Measurements from ENCODE around the gene TENM4. TPM values are rescaled to one million over a fixed set of nuclear protein-coding genes. Genes with fewer than 3 reads are reported as not detected.

The TENM4 gene
- total and polyA plus RNA-seq, 2 of the 8 experiments (the other 6 are each of a cell fraction or from before 2014, with no cell fraction given) = 3.5 to 7.2 TPM

- 87% methylated on average over 7 of the region's 7 CpGs; no CpG with 5 or more reads in 1 of the 2 experiments for WGBS, 2 experiments (ENCODE audit: extremely low coverage in 1 of 2, insufficient coverage in 1 of 2, insufficient read length in 1 of 2, insufficient replicate concordance in 2 of 2, low coverage in 1 of 2, low lambda C conversion rate in 2 of 2, missing lambda C conversion rate in 1 of 2)
- no peaks in the 10 kb centered on the region for H3K4me1 ChIP-seq (replicated peaks in 1 of 4; ENCODE audit: control insufficient read depth in 3 of 4, insufficient read depth in 4 of 4, low read length in 3 of 4)
- H3K23ac ChIP-seq (ENCODE audit: insufficient read length) = no peak overlapping the region
- no peaks in the 10 kb centered on the region for H3K36me3 ChIP-seq (ENCODE audit: control insufficient read depth in 2 of 4, insufficient read depth in 4 of 4, low read length in 3 of 4)
- ChIA-PET POLR2A (ENCODE audit: partially characterized antibody) (no interaction called here), CTCF (ENCODE audit: partially characterized antibody) (interaction anchor here (0.8 kb wide), 1 partner anchor 20 kb away, joined by 4 read pairs; no protein-coding TSS in a partner anchor)
- no peak overlapping the region for H2AK5ac ChIP-seq (ENCODE audit: low read depth, low read length)
- H4K91ac ChIP-seq (replicated peaks; ENCODE audit: insufficient read length, low read length) = no peak overlapping the region
- H3K79me2 ChIP-seq (ENCODE audit: control insufficient read depth in 1 of 2, insufficient read depth in 2 of 2, low read length in 2 of 2) = no peaks in the 10 kb centered on the region
- H4K5ac ChIP-seq (ENCODE audit: insufficient read length, low read depth, low read length) = no peak overlapping the region
- no peak overlapping the region for H2BK15ac ChIP-seq (ENCODE audit: low read length)
- no peak overlapping the region for H2AFZ ChIP-seq (ENCODE audit: low read length)
- H2BK5ac ChIP-seq (ENCODE audit: low read depth, low read length) = no peak overlapping the region
- FAIRE-seq (no peak), DNase-seq (ENCODE audit: low read depth in 1 of 2, low spot score in 2 of 2) (no peak)
- H4K8ac ChIP-seq (ENCODE audit: extremely low read depth, insufficient read depth, low read length) = no peak overlapping the region
- H3K9me3 ChIP-seq (ENCODE audit: insufficient read depth in 2 of 2, low read depth in 1 of 2, low read length in 1 of 2) = peaks cover 2 to 17% of the 10 kb centered on the region in 2 experiments; a peak in 3 of 4 replicates
- no peak overlapping the region for H3K27ac ChIP-seq (ENCODE audit: low read depth, low read length)
- H3K4ac ChIP-seq (replicated peaks; ENCODE audit: insufficient read length, low read depth, low read length) = no peak overlapping the region
- no peak overlapping the region for H3K9ac ChIP-seq (replicated peaks in 1 of 4; ENCODE audit: extremely low read depth in 1 of 4, low read depth in 3 of 4, low read length in 3 of 4)
- no peaks in the 10 kb centered on the region for H3K27me3 ChIP-seq (replicated peaks in 1 of 4; ENCODE audit: control insufficient read depth in 3 of 4, extremely low read depth in 1 of 4, insufficient read depth in 3 of 4, low read length in 3 of 4)
- no peak overlapping the region for H3K18ac ChIP-seq (ENCODE audit: extremely low read depth, low read length)
- no peaks in the 10 kb centered on the region for H4K20me1 ChIP-seq (replicated peaks in 1 of 2; ENCODE audit: control insufficient read depth in 1 of 2, insufficient read depth in 2 of 2, low read length in 2 of 2)
- H3K4me3 ChIP-seq (ENCODE audit: extremely low read depth in 1 of 4, insufficient read depth in 2 of 4, low read depth in 3 of 4, low read length in 4 of 4) = no peak overlapping the region
- H3K14ac ChIP-seq (ENCODE audit: insufficient read length) = no peak overlapping the region
- H3K23me2 ChIP-seq (ENCODE audit: low read depth, low read length) = no peaks in the 10 kb centered on the region
- H3K79me1 ChIP-seq (ENCODE audit: low read depth, low read length) = no peaks in the 10 kb centered on the region
- no peak overlapping the region for H3K56ac ChIP-seq (replicated peaks; ENCODE audit: insufficient read length, low read depth, low read length)
- no peak overlapping the region for H2BK20ac ChIP-seq (ENCODE audit: low read length)
- H2BK120ac ChIP-seq (replicated peaks; ENCODE audit: low read depth, low read length) = no peak overlapping the region
- no peak overlapping the region for H3K4me2 ChIP-seq (ENCODE audit: insufficient read depth in 1 of 2, low read depth in 2 of 2, low read length in 2 of 2)
- no peak overlapping the region for H2BK12ac ChIP-seq (ENCODE audit: low read depth, low read length)
- TF ChIP-seq KDM4A (IDR thresholded peaks at IDR 0.05; ENCODE audit: low read depth, low read length, severe bottlenecking) (no peak), SUZ12 (IDR thresholded peaks at IDR 0.05; ENCODE audit: low read length) (no peak), ATF3 (IDR thresholded peaks at IDR 0.05; ENCODE audit: insufficient read depth, low read depth, low read length) (no peak), PHF8 (conservative IDR thresholded peaks at IDR 0.05; ENCODE audit: low read depth, low read length) (no peak), RXRA (IDR thresholded peaks at IDR 0.05; ENCODE audit: insufficient read depth, low read depth, low read length) (no peak), SP2 (IDR thresholded peaks at IDR 0.05; ENCODE audit: low read length) (no peak), NRF1 (IDR thresholded peaks at IDR 0.05; ENCODE audit: low read depth, low read length) (no peak), YY1 (IDR thresholded peaks at IDR 0.05; ENCODE audit: low read depth, low read length) (no peak), USF2 (IDR thresholded peaks at IDR 0.05; ENCODE audit: low read length) (no peak), FOSL1 (IDR thresholded peaks at IDR 0.05; ENCODE audit: insufficient read depth, low read depth, low read length) (no peak), EGR1 (IDR thresholded peaks at IDR 0.05; ENCODE audit: borderline replicate concordance, low read depth, low read length) (no peak), BACH1 (IDR thresholded peaks at IDR 0.05; ENCODE audit: low read length) (no peak)
These were observed 247.0 kb downstream of the TENM4 start for GRCh38 chr11:79193663-79194310.
